Activated T-cell treated with anti-CD3 and anti-CD28 coated beads for 4 hours (primary cell): ENCODE results near the gene PLPPR2.
"Not testable (repeated sequence)": the region's sequence is repeated elsewhere in the genome, so short reads cannot be mapped to it uniquely, and the experiment has no call there.

Source experiments
- DNase-seq: peaks from one replicate; pipeline ENCODE4 v3.0.0-alpha.2; 2020

Gene PLPPR2

DNA sequence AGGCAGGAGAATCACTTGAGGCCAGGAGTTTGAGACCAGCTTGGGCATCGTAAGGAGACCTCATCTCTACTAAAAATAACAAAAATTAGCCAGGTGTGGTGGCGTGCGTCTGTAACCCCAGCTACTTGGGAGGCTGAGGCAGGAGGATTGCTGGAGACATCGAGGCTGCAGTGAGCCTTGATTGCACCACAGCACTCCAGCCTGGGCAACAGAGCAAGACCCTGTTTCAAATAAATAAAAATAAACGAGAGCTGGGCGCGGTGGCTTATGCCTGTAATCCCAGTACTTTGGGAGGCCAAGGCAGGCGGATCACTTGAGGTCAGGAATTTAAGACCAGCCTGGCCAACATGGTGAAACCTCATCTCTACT lies 15.1 kb upstream of the PLPPR2 start:
- not testable (repeated sequence) for DNase-seq

GRCh38 chr19:11342429-11342828 lies 12.8 kb upstream of the PLPPR2 start:
- DNase-seq, result no peak

DNA sequence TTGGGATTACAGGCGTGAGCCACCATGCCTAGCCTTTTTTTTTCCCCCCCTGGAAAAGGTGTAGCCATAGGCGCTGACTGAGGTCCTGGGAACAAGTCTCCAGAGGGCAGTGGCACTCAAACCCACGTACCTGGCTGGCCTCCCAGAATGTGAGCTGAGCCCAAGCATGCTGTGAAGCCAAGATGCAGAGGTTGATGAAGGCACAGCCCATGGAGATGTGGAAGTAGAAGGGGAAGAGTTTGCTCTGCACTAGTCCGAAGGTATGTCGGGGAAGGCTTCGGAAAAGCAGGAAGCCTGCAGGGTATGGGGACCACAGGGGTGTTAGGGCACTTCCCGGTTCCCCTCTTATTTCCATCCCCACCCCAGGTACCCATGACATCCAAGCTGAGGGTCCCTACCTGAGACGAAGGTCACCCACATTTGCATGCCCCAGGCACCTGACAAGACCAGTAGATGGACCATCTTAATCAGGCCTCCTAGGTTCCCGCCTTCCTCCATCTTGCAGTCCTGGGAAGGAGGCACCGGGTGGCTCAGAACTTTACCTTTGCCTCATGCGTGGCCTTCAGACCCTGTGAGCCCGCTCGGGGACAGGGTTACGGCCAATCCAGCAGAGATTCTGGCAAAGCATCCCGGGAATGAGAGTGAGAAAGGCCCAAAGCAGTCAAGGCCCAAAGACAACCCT lies 10.0 kb upstream of the PLPPR2 start:
- no peak for DNase-seq

DNA sequence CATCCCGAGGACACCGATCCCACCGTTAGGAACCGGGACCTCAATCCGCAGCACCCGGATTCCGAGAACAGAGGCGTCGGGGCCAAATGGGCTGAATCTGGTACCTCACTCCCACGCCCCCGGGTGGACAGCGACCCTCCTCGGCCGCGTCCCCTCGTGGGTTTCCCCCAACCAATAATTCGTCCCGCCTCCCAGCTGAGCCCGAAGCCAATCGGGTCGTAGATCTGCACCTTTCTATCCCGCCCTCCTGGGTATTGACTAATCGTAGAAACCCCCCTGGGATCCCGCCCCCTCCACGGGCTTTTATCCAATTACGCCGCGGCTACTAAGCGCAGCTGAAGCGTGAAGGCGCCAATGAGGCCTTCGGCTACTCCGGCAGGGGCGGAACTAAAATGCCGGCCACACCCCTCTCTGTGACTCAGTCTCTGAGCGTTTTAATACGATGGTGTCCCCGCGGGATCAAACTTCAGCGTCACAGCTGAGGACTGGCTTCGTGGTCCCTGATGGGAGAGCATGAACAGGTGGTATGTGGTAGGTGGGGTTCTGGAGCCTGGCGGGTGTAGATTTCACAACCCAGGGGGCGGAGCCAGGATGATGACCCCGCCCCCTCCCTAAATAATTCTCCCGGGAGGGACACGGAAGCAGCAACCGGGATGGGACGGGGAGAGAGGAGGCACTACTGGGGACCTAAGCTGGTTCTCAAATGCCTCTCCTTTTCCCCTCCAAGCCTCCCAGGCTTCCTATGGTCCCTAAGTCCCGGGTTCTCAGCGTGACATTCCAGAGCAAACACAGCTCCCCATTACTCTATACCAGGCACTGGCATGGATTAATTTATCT lies 8.9 kb upstream of the PLPPR2 start, which contains the start of the genes CCDC159 and TMEM205:
CCDC159 (plus strand) TSS at position 416 of the 837 bp plus-strand sequence; CDS start at position 504, 88 bp downstream.
TMEM205 (minus strand) TSS at position 165 of the 837 bp plus-strand sequence. CDS start 649 bp downstream, outside the sequence.
- DNase-seq, result peak; percentile 98

GRCh38 chr19:11347546-11348039 lies 7.6 kb upstream of the PLPPR2 start:
- DNase-seq, result no peak

- DNase-seq, result no peak
Measured at GRCh38 chr19:11349171-11349570, 6.1 kb upstream of the PLPPR2 start.

- DNase-seq, result not testable (repeated sequence)
Measured at GRCh38 chr19:11354102-11354501, 1.1 kb upstream of the PLPPR2 start.

GRCh38 chr19:11356074-11356397 lies 804 bp downstream of the PLPPR2 start:
- no peak for DNase-seq

DNA sequence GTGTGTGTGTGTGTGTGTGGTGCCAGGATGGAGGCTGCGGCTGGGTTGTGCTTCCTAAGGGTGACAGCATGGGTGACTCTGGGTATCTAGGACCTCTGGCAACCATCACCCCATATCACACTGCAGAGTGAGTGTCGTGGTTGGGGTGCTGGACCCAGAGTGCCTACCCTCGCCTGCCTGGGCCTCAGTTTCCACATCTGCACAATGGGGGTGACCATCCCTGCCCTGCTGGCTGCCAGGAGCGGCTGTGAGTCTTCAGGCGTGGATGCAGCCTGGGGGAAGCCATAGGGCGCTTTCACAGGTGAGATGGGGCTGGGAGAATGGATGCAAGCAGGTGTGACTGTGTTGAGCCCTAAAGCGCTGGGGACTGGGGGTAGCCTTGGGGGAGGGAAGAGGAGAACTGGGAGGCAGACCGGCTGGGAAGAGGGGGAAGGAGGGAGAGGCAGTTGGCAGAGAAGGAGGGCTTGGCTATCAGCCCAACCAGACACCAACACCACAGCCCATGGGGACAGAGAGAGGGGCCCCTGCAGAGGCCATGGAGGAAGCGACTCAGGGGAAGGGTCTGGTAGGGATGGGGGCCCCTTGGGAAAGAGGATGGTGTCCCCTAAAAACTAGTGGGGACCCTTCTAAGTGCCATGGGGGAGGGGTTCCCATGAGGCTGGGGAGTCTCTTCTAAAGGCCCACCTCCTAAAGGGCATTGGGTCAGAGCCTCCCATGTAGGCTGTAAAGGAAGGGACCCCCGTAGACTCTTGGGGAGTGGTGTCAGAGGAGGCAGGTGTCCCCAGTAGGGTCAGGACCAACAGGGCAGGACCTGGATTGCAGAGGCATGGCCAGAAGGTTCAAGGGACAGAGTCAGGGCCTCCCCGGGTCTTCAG lies 1.7 kb downstream of the PLPPR2 start:
- DNase-seq, result no peak

- DNase-seq, result no peak
Measured at GRCh38 chr19:11359421-11359820, 4.2 kb downstream of the PLPPR2 start.

GRCh38 chr19:11361037-11361770 lies 6.0 kb downstream of the PLPPR2 start:
- DNase-seq, result no peak

GRCh38 chr19:11361771-11362731 lies 6.8 kb downstream of the PLPPR2 start:
- DNase-seq, result no peak

DNA sequence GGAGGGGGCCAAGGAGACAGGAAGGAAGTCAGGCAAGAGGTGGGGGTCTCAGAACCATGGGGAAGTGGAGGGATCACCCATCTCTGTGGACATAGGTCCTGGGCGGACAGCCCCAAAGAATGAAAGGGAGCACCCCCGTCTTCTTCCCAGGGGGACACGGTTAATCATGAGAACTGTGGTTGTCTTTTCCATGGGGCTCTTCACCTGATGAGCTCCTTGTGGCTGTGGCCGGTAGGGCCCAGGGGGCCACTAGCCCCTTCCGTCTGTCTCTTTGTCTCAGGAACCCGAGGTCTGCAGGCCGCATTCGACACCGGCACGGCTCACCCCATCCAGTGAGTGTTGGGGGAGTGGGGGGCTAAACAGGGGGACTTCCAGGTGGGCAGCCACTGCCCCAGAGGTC lies 8.6 kb downstream of the PLPPR2 start:
- no peak for DNase-seq

DNA sequence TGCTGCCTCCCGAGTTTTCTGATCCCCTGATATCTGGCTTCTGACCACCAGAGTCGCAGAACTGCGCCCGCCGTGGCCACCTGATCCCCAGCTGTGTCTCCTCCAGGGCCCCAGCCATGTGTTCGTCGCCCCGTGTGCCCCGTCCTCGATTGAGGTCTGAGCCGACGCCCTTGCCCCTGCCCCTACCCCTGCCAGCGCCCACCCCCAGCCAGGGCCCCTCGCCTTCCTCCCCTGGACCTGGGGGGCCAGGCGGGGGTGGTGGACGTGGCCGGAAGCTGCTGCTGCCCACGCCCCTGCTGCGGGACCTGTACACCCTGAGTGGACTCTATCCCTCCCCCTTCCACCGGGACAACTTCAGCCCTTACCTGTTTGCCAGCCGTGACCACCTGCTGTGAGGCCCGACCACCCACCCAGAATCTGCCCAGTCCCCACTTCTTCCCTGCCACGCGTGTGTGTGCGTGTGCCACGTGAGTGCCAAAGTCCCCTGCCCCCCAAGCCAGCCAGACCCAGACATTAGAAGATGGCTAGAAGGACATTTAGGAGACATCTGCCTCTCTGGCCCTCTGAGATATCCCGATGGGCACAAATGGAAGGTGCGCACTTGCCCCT lies 9.2 kb downstream of the PLPPR2 start:
- DNase-seq, result no peak

- no peak for DNase-seq
Measured at GRCh38 chr19:11364935-11365334, 9.7 kb downstream of the PLPPR2 start.

GRCh38 chr19:11365557-11366117 lies 10.4 kb downstream of the PLPPR2 start:
- no peak for DNase-seq

DNA sequence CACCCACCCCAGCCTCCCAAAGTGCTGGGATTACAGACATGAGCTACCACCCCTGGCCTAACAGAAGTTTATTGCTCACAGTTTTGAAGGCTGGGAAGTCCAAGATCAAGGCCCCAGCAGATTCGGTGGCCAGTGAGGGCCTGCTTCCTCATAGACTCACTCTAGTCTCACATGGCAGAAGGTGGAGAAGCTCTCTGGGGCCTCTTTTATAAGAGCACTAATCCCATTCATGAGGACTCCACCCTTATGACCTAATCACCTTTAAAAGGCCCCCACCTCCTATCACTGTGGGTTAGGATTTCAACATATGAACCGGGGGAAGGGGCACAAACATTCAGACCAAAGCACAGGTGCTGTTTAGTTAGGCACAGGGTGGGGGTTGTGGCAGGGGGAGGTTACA lies 12.3 kb downstream of the PLPPR2 start:
- DNase-seq, result no peak

DNA sequence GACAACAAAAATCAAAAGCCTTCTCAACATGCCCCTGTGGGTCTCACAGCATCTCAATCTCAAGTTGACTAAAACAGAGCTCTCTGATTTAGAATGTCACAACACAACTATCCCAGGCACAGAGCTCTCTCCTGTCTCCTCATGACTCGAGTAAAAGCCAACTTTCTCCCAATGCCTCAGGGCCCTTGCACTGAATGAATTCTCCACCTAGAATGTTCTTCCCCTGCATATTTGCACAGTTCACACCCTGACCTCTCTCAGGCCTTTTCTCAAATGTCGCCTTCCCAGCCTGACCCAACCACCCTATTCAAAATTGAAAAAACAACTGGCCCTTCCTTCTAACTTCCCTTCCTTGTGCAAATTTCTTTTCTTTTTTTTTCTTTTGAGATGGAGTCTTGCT lies 15.5 kb downstream of the PLPPR2 start:
- no peak for DNase-seq

DNA sequence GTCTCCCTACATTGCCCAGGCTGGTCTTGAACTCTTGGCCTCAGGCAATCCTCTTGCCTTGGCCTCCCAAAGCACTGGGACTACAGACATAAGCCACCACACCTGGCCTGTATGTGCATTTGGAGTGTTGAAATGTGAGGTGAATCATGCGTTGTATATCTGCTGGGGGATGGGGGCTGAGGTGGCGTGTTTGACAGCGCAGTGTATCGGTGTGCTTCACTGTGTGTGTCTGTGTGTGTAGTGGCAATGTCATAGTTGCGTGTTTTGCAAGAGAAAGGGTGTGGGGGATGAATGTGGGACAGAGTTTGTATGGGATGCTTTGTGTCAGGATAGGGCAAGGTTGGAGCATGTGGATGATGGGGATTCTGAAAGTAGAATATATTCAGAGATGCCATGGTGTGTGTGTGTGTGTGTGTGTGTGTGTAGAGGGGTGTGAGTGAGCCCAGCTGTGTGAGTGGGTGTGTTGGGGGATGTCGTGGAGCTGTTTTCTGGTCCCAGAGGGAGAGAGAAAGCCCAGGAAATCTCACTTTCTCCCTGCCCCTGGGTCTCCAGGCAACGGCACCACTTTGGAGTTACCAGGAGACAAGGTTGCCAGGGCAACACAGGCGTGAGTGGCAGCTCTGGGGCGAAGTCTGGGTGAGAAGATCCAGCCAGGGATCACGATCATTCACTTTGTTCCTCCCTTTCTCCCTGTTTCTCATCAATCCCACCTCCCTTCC lies 18.1 kb downstream of the PLPPR2 start:
- DNase-seq, result no peak
